Fibroblast of pulmonary artery (primary cell): ENCODE results near the gene SLC4A5.

Source experiments
- DNase-seq: peaks from one replicate; pipeline ENCODE4 v3.0.0-alpha.2; 2010; ENCODE audit warnings: low read depth
- H3K4me3 ChIP-seq: replicated peaks from 2 replicates; pipeline ENCODE4 v1.5.1; 2011; ENCODE audit warnings: low read depth, mild to moderate bottlenecking, control low read depth, low read length, moderate library complexity
- CTCF ChIP-seq: IDR thresholded peaks from 2 replicates; pipeline ENCODE4 v1.5.1; 2011; ENCODE audit warnings: mild to moderate bottlenecking, control low read depth, low read length, inconsistent platforms; ENCODE audit errors: missing control alignments

Gene SLC4A5

GRCh38 chr2:74286725-74287124 is 56.5 kb downstream of the SLC4A5 start:
- DNase-seq: no peak
- TF ChIP-seq CTCF: no peak
- no peak overlapping the region for H3K4me3 ChIP-seq

GRCh38 chr2:74281141-74281975 is 61.9 kb downstream of the SLC4A5 start:
- no peak for TF ChIP-seq CTCF
- no peak overlapping the region for H3K4me3 ChIP-seq
- DNase-seq: no peak

GRCh38 chr2:74278694-74279093 is 64.5 kb downstream of the SLC4A5 start:
- no peak overlapping the region for H3K4me3 ChIP-seq
- DNase-seq: no peak
- no peak for TF ChIP-seq CTCF

DNA sequence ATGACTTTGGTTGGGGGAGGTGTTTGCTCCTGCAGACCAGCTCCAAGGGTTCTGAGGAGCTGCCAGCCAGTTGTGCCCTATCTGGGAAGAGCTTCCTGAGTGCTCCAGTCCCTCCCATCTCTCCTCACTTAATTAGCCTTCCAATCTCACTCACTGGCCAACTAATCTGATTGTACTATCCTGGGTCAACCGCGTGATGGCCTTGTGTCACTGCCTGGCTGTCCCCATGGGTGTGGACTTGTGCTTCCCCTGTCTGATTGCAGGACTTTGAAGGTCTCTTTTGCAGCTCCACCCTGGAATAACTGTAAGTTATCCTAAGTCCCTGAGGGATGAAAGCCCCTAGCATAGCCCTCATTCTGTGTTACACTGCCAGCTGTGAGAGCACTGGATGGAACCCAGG is 65.0 kb downstream of the SLC4A5 start:
- no peak for DNase-seq
- TF ChIP-seq CTCF: no peak
- no peak overlapping the region for H3K4me3 ChIP-seq

GRCh38 chr2:74275228-74275627 is 68.0 kb downstream of the SLC4A5 start:
- no peak for DNase-seq
- no peak overlapping the region for H3K4me3 ChIP-seq
- no peak for TF ChIP-seq CTCF

DNA sequence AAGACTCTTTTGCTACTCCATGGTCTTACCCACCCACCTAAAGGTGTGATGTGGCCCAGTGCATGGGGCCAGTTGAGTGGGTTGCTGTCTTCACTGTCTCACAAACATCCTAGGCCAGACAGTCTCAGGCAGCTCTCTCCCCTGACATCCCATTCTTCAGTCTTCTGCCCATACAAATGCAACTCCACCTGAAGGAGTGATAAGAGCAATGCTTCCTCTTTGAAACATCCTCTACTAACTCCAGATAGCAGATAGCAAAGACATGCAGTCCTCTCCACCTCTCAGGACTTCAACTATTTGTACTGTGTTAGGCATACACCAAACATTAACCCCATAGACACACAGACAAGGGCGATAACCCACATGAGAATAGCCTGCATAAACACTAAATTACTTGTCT is 73.5 kb downstream of the SLC4A5 start:
- no peak for TF ChIP-seq CTCF
- DNase-seq: no peak
- no peak overlapping the region for H3K4me3 ChIP-seq

GRCh38 chr2:74267068-74267467 is 76.1 kb downstream of the SLC4A5 start:
- no peak for TF ChIP-seq CTCF
- no peak overlapping the region for H3K4me3 ChIP-seq
- no peak for DNase-seq
